ENCODE measurements around the gene TRABD2B.

- TF ChIP-seq, protein P1, sequence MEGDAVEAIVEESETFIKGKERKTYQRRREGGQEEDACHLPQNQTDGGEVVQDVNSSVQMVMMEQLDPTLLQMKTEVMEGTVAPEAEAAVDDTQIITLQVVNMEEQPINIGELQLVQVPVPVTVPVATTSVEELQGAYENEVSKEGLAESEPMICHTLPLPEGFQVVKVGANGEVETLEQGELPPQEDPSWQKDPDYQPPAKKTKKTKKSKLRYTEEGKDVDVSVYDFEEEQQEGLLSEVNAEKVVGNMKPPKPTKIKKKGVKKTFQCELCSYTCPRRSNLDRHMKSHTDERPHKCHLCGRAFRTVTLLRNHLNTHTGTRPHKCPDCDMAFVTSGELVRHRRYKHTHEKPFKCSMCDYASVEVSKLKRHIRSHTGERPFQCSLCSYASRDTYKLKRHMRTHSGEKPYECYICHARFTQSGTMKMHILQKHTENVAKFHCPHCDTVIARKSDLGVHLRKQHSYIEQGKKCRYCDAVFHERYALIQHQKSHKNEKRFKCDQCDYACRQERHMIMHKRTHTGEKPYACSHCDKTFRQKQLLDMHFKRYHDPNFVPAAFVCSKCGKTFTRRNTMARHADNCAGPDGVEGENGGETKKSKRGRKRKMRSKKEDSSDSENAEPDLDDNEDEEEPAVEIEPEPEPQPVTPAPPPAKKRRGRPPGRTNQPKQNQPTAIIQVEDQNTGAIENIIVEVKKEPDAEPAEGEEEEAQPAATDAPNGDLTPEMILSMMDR (IDR thresholded peaks at IDR 0.05; ENCODE audit: insufficient read depth, low read depth, low read length) = no peak
- no peak for TF ChIP-seq EZH2 (IDR thresholded peaks at IDR 0.05; ENCODE audit: insufficient read depth, low read length)
These were observed 61.3 kb downstream of the TRABD2B start for GRCh38 chr1:47935856-47936255.
